SK-N-MC (cell line): ENCODE results near the gene C1orf198.
"Not testable (repeated sequence)": the region's sequence is repeated elsewhere in the genome, so short reads cannot be mapped to it uniquely, and the experiment has no call there.

ENCODE experiments used
- DNase-seq: peaks from one replicate; pipeline ENCODE4 v3.0.0-alpha.2; 2011; ENCODE audit warnings: low read depth, low spot score
- H3K27ac ChIP-seq: fragments of 200-600 bp; sonication (generic); 2 replicates; pipeline ENCODE4 v1.5.1; 2016; ENCODE audit warnings: mixed run types
- H3K36me3 ChIP-seq: fragments of 200-600 bp; sonication (generic); 2 replicates; pipeline ENCODE4 v1.6.1; 2017; ENCODE audit warnings: antibody characterized with exemption, low read length, mixed read lengths; ENCODE audit not compliant: insufficient read depth
- H3K4me3 ChIP-seq: fragments of 200-600 bp; sonication (generic); 2 replicates; pipeline ENCODE4 v1.5.1; 2016
- H3K9ac ChIP-seq: fragments of 200-600 bp; sonication (generic); 2 replicates; pipeline ENCODE4 v1.8.0; 2017; ENCODE audit warnings: mixed run types, mixed read lengths; ENCODE audit not compliant: insufficient read length
- H3K9me3 ChIP-seq: fragments of 200-600 bp; sonication (generic); 2 replicates; pipeline ENCODE4 v1.6.1; 2017; ENCODE audit warnings: low read depth, mild to moderate bottlenecking, antibody characterized with exemption, low read length, moderate library complexity, mixed read lengths
- EZH2 ChIP-seq: fragments of 200-600 bp; sonication (generic); IDR thresholded peaks from one replicate; pipeline ENCODE4 v1.6.1; 2017; ENCODE audit warnings: antibody characterized with exemption
- FOXP2 ChIP-seq: optimal IDR thresholded peaks from 2 replicates; pipeline ENCODE3; 2011; ENCODE audit warnings: mild to moderate bottlenecking, moderate library complexity; ENCODE audit not compliant: insufficient read depth; ENCODE audit errors: extremely low read length, control extremely low read depth
- POLR2AphosphoS5 ChIP-seq: IDR thresholded peaks from 2 replicates; pipeline ENCODE4 v1.6.1; 2012; ENCODE audit warnings: mild to moderate bottlenecking, low read depth, low read length, borderline replicate concordance

The C1orf198 gene

DNA sequence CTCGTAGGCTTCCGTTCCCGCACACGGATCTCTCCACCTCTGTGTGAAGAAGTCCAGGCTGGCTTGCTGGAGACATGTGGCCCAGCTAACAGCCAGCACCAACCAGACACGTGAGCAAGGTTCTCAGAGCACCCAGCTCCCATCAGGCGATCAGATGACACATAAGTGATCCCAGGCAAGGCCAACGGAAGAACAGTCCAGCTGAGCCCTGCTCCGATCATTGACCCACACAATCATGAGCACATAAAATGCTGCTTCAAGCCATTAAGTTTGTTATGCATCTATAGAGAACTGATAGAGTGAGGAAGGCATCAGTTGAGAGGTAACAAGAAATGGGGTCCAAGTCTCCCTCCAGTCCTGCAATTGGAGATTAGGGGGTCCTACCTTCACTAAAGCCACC is 15.4 kb downstream of the C1orf198 start:
- Histone ChIP-seq H3K27ac (no peak overlapping the region), H3K9ac (no peak overlapping the region), H3K9me3 (no peaks in the 10 kb centered on the region), H3K4me3 (no peak overlapping the region), H3K36me3 (peaks cover 14% of the 10 kb centered on the region)
- DNase-seq = no peak
- TF ChIP-seq POLR2AphosphoS5 (no peak), FOXP2 (no peak), EZH2 (no peak)

DNA sequence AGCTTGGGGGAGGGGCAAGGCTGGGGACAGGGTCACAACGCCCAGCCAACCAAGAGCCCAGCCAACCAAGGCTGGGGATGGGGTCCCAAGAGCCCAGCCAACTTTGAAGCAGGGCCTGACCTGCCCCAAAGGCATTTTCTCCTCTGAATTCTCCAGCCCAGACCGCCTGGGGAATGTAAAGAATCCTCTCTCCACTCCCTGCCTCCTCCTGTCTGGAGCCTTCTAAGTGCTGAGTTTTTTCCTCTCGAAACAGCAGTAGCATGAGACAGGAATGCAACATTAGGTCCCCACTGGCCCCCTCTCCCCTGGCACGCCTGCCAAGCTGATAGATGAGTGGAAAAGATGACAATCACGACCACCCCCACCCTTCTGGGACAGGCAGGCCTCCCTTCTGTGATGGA is 17.0 kb downstream of the C1orf198 start:
- H3K27ac ChIP-seq = no peak overlapping the region
- TF ChIP-seq EZH2 (no peak), FOXP2 (no peak), POLR2AphosphoS5 (no peak)
- no peak for DNase-seq
- no peak overlapping the region for H3K9ac ChIP-seq
- no peaks in the 10 kb centered on the region for H3K9me3 ChIP-seq
- H3K4me3 ChIP-seq = no peak overlapping the region
- H3K36me3 ChIP-seq = peaks cover 14% of the 10 kb centered on the region

DNA sequence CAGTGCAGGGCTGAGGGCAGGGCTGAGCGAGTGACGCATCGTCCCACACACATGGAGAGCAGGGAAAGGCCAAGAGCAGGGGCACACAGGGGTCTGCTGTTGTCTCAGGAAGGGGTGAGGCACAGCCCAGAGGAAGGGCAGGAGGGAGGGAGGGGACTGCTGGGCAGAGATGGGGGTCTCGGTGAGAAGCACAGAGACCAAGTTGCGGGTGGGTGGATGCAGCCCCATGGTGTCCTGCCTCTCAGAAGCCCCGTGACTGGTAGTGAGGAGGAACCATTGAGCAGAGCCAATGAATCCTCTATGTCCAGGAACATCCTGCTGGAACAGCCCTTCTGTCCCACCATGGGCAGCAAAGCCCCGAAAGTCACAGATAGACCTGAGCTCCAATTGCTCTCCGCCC is 17.8 kb downstream of the C1orf198 start:
- H3K9ac ChIP-seq = no peak overlapping the region
- H3K36me3 ChIP-seq = peaks cover 14% of the 10 kb centered on the region
- no peak for DNase-seq
- TF ChIP-seq FOXP2 (no peak), POLR2AphosphoS5 (no peak), EZH2 (no peak)
- H3K4me3 ChIP-seq = no peak overlapping the region
- no peaks in the 10 kb centered on the region for H3K9me3 ChIP-seq
- no peak overlapping the region for H3K27ac ChIP-seq

DNA sequence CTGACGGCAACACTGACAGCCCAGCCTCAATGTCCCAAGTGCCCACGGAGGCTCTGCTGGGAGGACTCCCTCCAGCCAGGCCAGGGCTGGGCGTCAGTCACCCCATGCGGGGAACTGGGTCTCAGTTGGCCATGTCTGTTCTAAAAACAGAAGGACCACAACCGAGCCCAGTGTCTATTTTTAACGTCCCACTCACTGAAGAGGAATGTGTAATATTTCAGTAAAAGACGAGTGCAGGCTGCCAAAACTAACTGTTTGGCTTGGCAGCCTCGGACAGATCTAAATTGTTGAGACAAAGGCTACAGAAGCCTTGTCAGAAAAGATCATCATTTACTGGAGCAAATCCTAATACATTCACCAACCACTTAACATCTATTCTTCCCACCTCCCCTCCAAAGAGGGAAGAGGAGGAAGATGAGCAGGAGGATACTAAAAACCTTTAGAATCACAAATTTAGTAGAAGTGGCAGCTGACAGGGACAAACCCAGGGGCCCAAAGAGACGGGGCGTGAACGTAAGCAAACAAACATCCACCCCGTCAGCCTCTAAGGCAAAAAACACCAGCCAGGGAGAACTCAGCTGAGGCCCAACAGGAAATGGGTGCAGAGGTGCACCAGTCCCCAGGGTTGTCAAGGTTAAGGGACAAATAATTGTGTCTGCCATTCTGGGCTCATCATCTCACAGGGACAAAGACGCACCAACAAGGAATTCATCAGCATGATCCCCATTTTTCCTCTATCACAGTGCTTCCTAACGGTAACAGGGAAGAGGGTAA is 18.7 kb downstream of the C1orf198 start:
- Histone ChIP-seq H3K9me3 (no peaks in the 10 kb centered on the region), H3K36me3 (peaks cover 7% of the 10 kb centered on the region), H3K27ac (no peak overlapping the region), H3K9ac (no peak overlapping the region), H3K4me3 (no peak overlapping the region)
- DNase-seq = no peak
- TF ChIP-seq POLR2AphosphoS5 = no peak

DNA sequence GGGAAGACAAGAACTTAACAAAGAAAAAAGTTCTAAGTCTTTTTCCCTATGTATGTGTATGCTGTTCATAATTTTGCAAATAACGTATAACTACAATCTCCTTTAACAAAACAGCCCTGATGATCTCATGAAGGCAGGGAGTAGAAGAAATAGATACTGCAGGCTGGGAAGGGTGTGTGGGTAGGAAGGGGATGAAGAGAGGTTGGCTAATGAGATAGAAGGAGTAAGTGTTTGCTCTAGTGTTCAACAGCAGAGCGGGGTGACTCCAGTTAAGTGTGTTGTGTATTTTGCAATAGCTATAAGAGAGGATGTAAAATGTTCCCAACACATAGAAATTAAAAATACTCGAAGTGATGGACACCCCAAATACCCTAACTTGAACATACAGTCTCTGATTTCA is 20.1 kb downstream of the C1orf198 start:
- TF ChIP-seq EZH2 = no peak
- TF ChIP-seq FOXP2 = no peak
- TF ChIP-seq POLR2AphosphoS5 = no peak
- no peak overlapping the region for H3K27ac ChIP-seq
- no peak overlapping the region for H3K9ac ChIP-seq
- H3K36me3 ChIP-seq = peaks cover 7% of the 10 kb centered on the region
- no peak for DNase-seq
- no peak overlapping the region for H3K4me3 ChIP-seq
- H3K9me3 ChIP-seq = no peaks in the 10 kb centered on the region

DNA sequence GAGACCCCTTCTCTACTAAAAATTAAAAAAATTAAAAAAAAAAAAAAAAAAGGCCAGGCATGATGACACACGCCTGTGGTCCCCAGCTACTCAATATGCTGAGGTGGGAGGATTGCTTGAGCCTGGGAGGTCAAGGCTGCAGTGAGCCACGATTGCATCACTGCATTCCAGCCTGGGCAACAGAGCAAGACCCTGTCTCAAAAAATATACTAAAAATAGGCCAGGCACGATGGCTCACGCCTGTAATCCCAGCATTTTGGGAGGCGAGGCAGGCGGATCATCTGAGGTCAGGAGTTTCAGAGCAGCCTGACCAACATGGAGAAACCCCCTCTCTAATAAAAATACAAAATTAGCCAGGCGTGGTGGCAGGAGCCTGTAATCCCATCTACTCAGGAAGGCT is 23.1 kb downstream of the C1orf198 start:
- DNase-seq, H3K9ac ChIP-seq, H3K4me3 ChIP-seq, H3K27ac ChIP-seq, H3K9me3 ChIP-seq, H3K36me3 ChIP-seq: not testable (repeated sequence)

DNA sequence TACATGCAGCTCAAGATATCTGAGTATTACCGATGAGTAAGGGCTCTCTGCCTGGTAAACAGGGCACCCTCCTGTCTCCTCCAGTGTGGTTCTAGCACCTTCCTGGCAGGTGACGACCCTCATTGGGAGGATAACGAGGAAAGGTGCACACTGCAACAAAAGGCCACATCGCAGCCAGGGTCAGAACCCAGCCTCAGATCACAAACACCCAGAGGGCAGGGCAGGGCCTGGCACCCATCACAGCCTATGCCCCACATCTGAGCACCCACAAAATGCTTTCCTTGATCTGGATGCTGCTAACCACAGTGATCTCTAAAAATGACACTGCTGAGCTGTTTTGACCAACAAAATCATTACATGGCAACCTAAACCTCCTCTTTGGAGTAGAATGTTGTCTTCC is 23.8 kb downstream of the C1orf198 start:
- TF ChIP-seq POLR2AphosphoS5 (no peak), FOXP2 (no peak), EZH2 (no peak)
- Histone ChIP-seq H3K9me3 (no peaks in the 10 kb centered on the region), H3K36me3 (peaks cover 3% of the 10 kb centered on the region; the same call in 1 of the 2 replicates), H3K27ac (no peak overlapping the region), H3K4me3 (no peak overlapping the region), H3K9ac (no peak overlapping the region)
- DNase-seq = no peak

DNA sequence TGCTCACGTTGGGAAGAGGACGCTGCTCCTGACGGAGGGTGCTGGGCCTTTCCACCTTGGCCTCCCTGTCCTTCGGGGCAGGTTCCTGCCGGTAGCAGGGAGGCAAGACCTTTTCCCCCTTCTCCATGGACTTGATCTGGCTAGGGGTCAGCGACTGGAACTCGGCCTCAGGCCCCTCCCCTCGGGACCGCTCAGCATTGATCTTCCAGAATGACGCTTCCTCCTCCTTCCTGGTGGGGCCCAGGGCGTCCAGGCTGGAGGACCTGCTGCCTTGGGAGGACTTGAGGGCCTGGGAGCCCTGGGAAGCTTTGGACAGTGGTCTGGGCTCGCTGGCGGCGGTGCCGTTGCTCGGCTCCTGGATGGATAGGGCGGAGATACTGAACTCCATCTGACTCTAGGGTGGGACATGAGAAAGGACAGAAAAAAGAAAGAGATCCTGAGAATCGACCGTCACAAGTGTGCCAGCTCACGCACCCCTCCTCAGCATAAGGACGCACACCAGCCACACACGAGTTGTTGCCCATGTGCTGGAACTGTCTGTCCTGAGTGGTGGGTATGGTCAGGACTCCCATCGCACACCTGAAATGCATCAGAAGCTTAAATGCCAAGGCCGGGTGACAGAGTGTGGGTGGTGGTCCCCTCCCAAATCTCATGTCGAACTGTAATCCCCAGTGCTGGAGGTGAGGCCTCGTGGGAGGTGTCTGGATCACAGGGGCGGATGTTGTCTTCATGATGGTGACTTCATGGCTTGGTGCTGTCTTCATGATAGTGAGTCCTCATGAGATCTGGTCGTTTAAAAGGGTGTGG is 24.6 kb downstream of the C1orf198 start:
- Histone ChIP-seq H3K27ac (no peak overlapping the region), H3K36me3 (peaks cover 3% of the 10 kb centered on the region; the same call in 1 of the 2 replicates), H3K9me3 (no peaks in the 10 kb centered on the region), H3K4me3 (no peak overlapping the region), H3K9ac (no peak overlapping the region)
- DNase-seq = no peak
- TF ChIP-seq POLR2AphosphoS5 = no peak
- no peak for TF ChIP-seq FOXP2
- no peak for TF ChIP-seq EZH2
